Panc1 (cell line): ENCODE data around the gene RSU1. TPM values are rescaled to one million over a fixed set of nuclear protein-coding genes. Genes with fewer than 3 reads are reported as not detected.

Experiments used
- ATAC-seq: fragments of 200-7000 bp; cut with Tn5 transposase; 2 replicates; pipeline ENCODE4 v1.9.1; 2020; ENCODE audit warnings: mild to moderate bottlenecking, moderate library complexity
- BruUV-seq: library from RNA; stranded (reverse); fragments of 400-500 nt; replicated peaks from 2 replicates; lab custom pipeline; 2021; lab: Mats Ljungman, UMichigan
- CTCF ChIA-PET: fragments of 300-600 bp; sonication (Branson Sonifier 250); formaldehyde crosslinking; loops from one replicate; lab custom pipeline; 2022; ENCODE audit warnings: antibody characterized with exemption; lab: Charles Lee
- POLR2A ChIA-PET: fragments of 300-600 bp; sonication (Branson Sonifier 250); formaldehyde crosslinking; loops from one replicate; lab custom pipeline; 2022; ENCODE audit warnings: antibody characterized with exemption; lab: Charles Lee
- DNase-seq: peaks from one replicate; pipeline ENCODE4 v3.0.0-alpha.2; 2010; ENCODE audit warnings: low read depth, low spot score
- H3K27ac ChIP-seq: 2 replicates; pipeline ENCODE4 v1.5.1; 2011; ENCODE audit warnings: mild to moderate bottlenecking, low read length, inconsistent platforms
- H3K27me3 ChIP-seq: fragments of 200-500 bp; sonication (Bioruptor generic); 2 replicates; pipeline ENCODE4 v1.6.0; 2014; ENCODE audit warnings: low read length, inconsistent platforms; ENCODE audit not compliant: control insufficient read depth, insufficient read depth
- H3K36me3 ChIP-seq: fragments of 200-500 bp; sonication (Bioruptor generic); 2 replicates; pipeline ENCODE4 v1.5.1; 2014; ENCODE audit warnings: inconsistent platforms, mild to moderate bottlenecking, low read length, moderate library complexity; ENCODE audit not compliant: control insufficient read depth, insufficient read depth
- H3K4me1 ChIP-seq: 2 replicates; pipeline ENCODE4 v1.5.1; 2011; ENCODE audit warnings: inconsistent platforms, mild to moderate bottlenecking, low read length, moderate library complexity; ENCODE audit not compliant: control insufficient read depth, insufficient read depth
- H3K4me3 ChIP-seq, 2 experiments: 2 replicates each; pipeline ENCODE4 v1.5.1; 2011 to 2012; ENCODE audit warnings: low read depth in 2 of 2, low read length in 2 of 2, mild to moderate bottlenecking in 2 of 2, inconsistent platforms in 1 of 2, moderate library complexity in 1 of 2
- H3K9me3 ChIP-seq: fragments of 200-500 bp; sonication (Bioruptor generic); 2 replicates; pipeline ENCODE4 v1.5.1; 2014; ENCODE audit warnings: low read depth, mild to moderate bottlenecking, inconsistent platforms, low read length, moderate library complexity; ENCODE audit not compliant: control insufficient read depth, insufficient read depth
- POLR2AphosphoS5 ChIP-seq: IDR thresholded peaks from 2 replicates; pipeline ENCODE4 v1.6.1; 2012; ENCODE audit warnings: mild to moderate bottlenecking, low read depth, low read length, moderate library complexity
- SIN3A ChIP-seq: IDR thresholded peaks from 2 replicates; pipeline ENCODE4 v1.6.1; 2012; ENCODE audit warnings: low read depth, mild to moderate bottlenecking, low read length, moderate library complexity, borderline replicate concordance; ENCODE audit not compliant: insufficient read depth
- TCF7L2 ChIP-seq: IDR thresholded peaks from 2 replicates; pipeline ENCODE4 v1.6.1; 2011; ENCODE audit warnings: mild to moderate bottlenecking, low read depth, low read length, inconsistent platforms
- in situ Hi-C: cut with HindIII; loops from 2 replicates; pipeline ENCODE4 v1.10.0; 2016; ENCODE audit warnings: low sequenced_read_pairs, low pct_unique_long_range_greater_than_20kb
- intact Hi-C: fragments of 100-400 bp; cut with micrococcal nuclease; formaldehyde crosslinking; loops from one replicate; pipeline ENCODE4 v1.10.0; 2022; ENCODE audit not compliant: unreplicated experiment
- total RNA-seq: library from RNA; stranded (reverse); gene quantifications from one replicate; pipeline ENCODE4 v1.2.1, GENCODE V29; 2021; ENCODE audit not compliant: unreplicated experiment
- TF ChIP-seq, protein P1 (sequence below): fragments of 450-650 bp; IDR thresholded peaks from 2 replicates; pipeline ENCODE4 v1.5.1; 2017; ENCODE audit warnings: mild to moderate bottlenecking
- TF ChIP-seq, protein P2 (sequence below), 2 experiments: IDR thresholded peaks; 2 replicates each; pipeline ENCODE4 v1.6.1; 2011 to 2012; ENCODE audit warnings: low read depth in 2 of 2, control low read depth in 1 of 2, low read length in 1 of 2, mild to moderate bottlenecking in 1 of 2, moderate library complexity in 1 of 2; ENCODE audit not compliant: insufficient read depth in 1 of 2

Gene RSU1
- total RNA-seq, 1 experiment from 2014 or later = 55.6 TPM

DNA sequence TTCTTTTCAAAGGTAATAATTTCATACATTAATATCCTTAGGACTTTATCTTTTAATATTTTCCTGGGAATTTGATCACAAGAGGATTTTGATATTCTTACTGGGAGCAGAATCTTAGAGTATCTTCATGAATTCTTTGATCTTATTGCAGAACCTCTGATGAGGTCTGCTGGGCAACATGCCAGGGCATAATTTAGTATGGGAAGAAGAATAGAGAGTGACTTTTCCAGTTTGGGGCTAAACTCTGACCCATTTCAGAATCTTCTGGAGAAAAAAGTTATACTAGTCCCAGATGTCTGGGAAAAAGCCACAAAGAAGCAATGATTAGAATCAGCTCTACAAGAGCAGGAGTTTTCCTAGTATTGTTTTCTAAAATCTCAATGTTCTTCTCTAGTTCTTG, 28.0 kb upstream of the RSU1 start:
- DNase-seq (no peak), ATAC-seq (no peak)
- no peak overlapping the region for H3K4me3 ChIP-seq
- POLR2A ChIA-PET = interaction anchor here (0.8 kb wide), 1 partner anchor 178 kb away, joined by 3 read pairs; no protein-coding TSS in a partner anchor
- H3K9me3 ChIP-seq = no peaks in the 10 kb centered on the region
- no peaks in the 10 kb centered on the region for H3K27me3 ChIP-seq
- intact Hi-C loops = loop anchor here (10.0 kb wide), 1 partner anchor 120 kb away; no protein-coding TSS in a partner anchor
- peak overlapping the region; percentile 87 for H3K27ac ChIP-seq
- no peaks in the 10 kb centered on the region for H3K36me3 ChIP-seq
- no TSS peak for BruUV-seq
- CTCF ChIA-PET = no interaction called here
- TF ChIP-seq TCF7L2 (no peak), SIN3A (no peak), POLR2AphosphoS5 (no peak)
- TF ChIP-seq, protein P1, sequence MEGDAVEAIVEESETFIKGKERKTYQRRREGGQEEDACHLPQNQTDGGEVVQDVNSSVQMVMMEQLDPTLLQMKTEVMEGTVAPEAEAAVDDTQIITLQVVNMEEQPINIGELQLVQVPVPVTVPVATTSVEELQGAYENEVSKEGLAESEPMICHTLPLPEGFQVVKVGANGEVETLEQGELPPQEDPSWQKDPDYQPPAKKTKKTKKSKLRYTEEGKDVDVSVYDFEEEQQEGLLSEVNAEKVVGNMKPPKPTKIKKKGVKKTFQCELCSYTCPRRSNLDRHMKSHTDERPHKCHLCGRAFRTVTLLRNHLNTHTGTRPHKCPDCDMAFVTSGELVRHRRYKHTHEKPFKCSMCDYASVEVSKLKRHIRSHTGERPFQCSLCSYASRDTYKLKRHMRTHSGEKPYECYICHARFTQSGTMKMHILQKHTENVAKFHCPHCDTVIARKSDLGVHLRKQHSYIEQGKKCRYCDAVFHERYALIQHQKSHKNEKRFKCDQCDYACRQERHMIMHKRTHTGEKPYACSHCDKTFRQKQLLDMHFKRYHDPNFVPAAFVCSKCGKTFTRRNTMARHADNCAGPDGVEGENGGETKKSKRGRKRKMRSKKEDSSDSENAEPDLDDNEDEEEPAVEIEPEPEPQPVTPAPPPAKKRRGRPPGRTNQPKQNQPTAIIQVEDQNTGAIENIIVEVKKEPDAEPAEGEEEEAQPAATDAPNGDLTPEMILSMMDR = no peak
- TF ChIP-seq, protein P2, sequence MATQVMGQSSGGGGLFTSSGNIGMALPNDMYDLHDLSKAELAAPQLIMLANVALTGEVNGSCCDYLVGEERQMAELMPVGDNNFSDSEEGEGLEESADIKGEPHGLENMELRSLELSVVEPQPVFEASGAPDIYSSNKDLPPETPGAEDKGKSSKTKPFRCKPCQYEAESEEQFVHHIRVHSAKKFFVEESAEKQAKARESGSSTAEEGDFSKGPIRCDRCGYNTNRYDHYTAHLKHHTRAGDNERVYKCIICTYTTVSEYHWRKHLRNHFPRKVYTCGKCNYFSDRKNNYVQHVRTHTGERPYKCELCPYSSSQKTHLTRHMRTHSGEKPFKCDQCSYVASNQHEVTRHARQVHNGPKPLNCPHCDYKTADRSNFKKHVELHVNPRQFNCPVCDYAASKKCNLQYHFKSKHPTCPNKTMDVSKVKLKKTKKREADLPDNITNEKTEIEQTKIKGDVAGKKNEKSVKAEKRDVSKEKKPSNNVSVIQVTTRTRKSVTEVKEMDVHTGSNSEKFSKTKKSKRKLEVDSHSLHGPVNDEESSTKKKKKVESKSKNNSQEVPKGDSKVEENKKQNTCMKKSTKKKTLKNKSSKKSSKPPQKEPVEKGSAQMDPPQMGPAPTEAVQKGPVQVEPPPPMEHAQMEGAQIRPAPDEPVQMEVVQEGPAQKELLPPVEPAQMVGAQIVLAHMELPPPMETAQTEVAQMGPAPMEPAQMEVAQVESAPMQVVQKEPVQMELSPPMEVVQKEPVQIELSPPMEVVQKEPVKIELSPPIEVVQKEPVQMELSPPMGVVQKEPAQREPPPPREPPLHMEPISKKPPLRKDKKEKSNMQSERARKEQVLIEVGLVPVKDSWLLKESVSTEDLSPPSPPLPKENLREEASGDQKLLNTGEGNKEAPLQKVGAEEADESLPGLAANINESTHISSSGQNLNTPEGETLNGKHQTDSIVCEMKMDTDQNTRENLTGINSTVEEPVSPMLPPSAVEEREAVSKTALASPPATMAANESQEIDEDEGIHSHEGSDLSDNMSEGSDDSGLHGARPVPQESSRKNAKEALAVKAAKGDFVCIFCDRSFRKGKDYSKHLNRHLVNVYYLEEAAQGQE (IDR thresholded peaks at IDR 0.05; ENCODE audit: insufficient read depth in 1 of 2, low read depth in 2 of 2, low read length in 1 of 2) = no peak
- peaks cover 9% of the 10 kb centered on the region for H3K4me1 ChIP-seq
- in situ Hi-C loops = no loop called here

DNA sequence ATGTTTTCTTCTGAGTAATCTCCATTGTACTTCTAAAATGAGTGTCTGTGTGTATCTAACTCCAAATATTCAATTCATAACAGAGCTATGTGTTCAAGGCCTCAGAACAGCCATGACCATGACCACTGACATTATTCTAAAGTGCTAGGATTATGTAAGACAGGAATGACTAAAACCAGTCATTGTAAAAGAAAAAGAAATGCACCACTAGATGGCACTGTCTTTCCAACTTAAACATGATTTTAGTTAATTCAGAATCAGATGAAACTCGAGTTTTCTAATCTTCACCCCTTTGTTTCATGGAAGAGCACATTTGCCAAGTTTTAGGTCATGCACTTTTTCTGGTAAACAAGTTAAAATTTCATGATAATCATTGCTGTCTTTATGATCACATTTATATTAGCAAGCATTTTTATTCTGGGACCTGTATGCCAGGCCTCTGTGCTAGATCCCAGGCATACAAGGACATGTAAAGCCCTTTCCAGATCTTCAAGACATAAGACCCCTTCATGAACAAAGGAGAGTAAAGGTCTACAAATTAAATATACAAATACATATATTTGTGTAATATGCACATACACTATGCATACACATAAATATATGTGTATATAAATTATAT, 26.1 kb upstream of the RSU1 start:
- ATAC-seq (peak; percentile 88), DNase-seq (peak; percentile 54)
- BruUV-seq = no TSS peak
- Histone ChIP-seq H3K36me3 (no peaks in the 10 kb centered on the region), H3K9me3 (no peaks in the 10 kb centered on the region), H3K4me3 (no peak overlapping the region), H3K4me1 (peaks cover 9% of the 10 kb centered on the region), H3K27ac (peak overlapping the region; percentile 75), H3K27me3 (no peaks in the 10 kb centered on the region)
- in situ Hi-C loops = no loop called here
- ChIA-PET CTCF (no interaction called here), POLR2A (no interaction called here)
- intact Hi-C loops = loop anchor here (5.0 to 10.0 kb wide), 3 partner anchors 49 to 414 kb away; no protein-coding TSS in a partner anchor
- TF ChIP-seq SIN3A (no peak), POLR2AphosphoS5 (no peak), TCF7L2 (no peak)
- TF ChIP-seq, protein P1 = peak; percentile 43; the same call in 1 of the 2 replicates
- TF ChIP-seq, protein P2 (IDR thresholded peaks at IDR 0.05; ENCODE audit: insufficient read depth in 1 of 2, low read depth in 2 of 2, low read length in 1 of 2) = no peak
